Measurements from ENCODE around the gene GSDMA. TPM values are rescaled to one million over a fixed set of nuclear protein-coding genes. Genes with fewer than 3 reads are reported as not detected.

GSDMA gene
- total and polyA plus RNA-seq, 9 of the 15 experiments (the other 6 are each of a cell fraction or from before 2014, with no cell fraction given) = 0.04 to 0.13 (median 0.07) TPM; not detected in 2

DNA sequence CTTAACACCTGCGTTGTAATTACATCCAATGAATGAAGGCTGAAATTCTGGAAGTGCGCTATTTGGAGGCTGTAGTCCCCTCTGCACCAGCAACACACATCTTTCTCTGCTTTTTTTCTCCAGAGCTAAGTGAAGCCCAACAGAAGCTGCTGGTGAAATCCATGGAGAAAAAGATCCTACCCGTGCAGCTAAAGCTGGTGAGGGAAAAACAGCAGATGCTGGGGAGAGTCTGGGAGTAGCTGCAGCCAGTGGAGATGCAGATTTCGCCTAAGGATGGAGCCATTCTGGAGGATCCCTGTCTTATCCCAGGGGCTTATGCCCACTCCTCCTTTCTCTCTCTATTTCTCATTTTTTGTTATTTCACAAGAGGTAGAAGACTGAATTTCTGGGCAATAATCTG, 13.0 kb downstream of the GSDMA start:
- no peak overlapping the region for H3K4me2 ChIP-seq (ENCODE audit: insufficient read depth, low read length)
- peaks cover 10 to 27% of the 10 kb centered on the region in 2 experiments for H3K4me1 ChIP-seq (replicated peaks in 1 of 2; ENCODE audit: control insufficient read depth in 2 of 2, insufficient read depth in 2 of 2, low read length in 2 of 2)
- in situ Hi-C loops (cut with MboI) = no loop called here
- no peak overlapping the region for H2AFZ ChIP-seq (ENCODE audit: low read depth, low read length)
- no TSS peak for BruUV-seq (replicated peaks)
- WGBS (ENCODE audit: insufficient coverage, low coverage, missing lambda C conversion rate) = 37% methylated on average over 4 of the region's 4 CpGs
- ATAC-seq = no peak
- no peaks in the 10 kb centered on the region for H3K9me1 ChIP-seq (ENCODE audit: control insufficient read depth, insufficient read depth, low read length)
- POLR2A ChIA-PET = interaction anchor here (0.8 to 2.7 kb wide), 4 partner anchors 9 to 18 kb away, joined by 3 to 10 read pairs (median 6); no protein-coding TSS in a partner anchor
- DNase-seq (ENCODE audit: extremely low read depth in 1 of 4, low spot score in 3 of 4) = no peak
- no peak overlapping the region for H3K27ac ChIP-seq (ENCODE audit: extremely low read depth, low read depth, low read length)
- no peaks in the 10 kb centered on the region for H3K27me3 ChIP-seq (ENCODE audit: control insufficient read depth in 2 of 2, insufficient read depth in 2 of 2, low read length in 2 of 2)
- no peak for FAIRE-seq
- H3K9ac ChIP-seq (ENCODE audit: insufficient read depth in 1 of 2, low read depth in 2 of 2, low read length in 2 of 2) = no peak overlapping the region
- H4K20me1 ChIP-seq (replicated peaks; ENCODE audit: control insufficient read depth, insufficient read depth, low read length) = 0 out of 2 replicates have a peak, but pooled peaks cover under 1% of the 10 kb centered on the region
- no peaks in the 10 kb centered on the region for H3K9me3 ChIP-seq (replicated peaks; ENCODE audit: control insufficient read depth, insufficient read depth, low read depth, low read length)
- intact Hi-C loops (cut with micrococcal nuclease) = no loop called here
- no peak overlapping the region for H3K4me3 ChIP-seq
- CTCF ChIA-PET (ENCODE audit: low intra/inter-chr PET ratio) = interaction anchor here (0.7 kb wide), 1 partner anchor 245 kb away, joined by 5 read pairs; no protein-coding TSS in a partner anchor
- H3K79me2 ChIP-seq (ENCODE audit: control insufficient read depth, insufficient read depth, low read length) = peaks cover 2% of the 10 kb centered on the region
- no peaks in the 10 kb centered on the region; the same call in 2 of the 3 replicates for H3K36me3 ChIP-seq (ENCODE audit: control insufficient read depth, insufficient read depth, low read length)
- TF ChIP-seq SMARCB1 (IDR thresholded peaks at IDR 0.05; ENCODE audit: insufficient read length, low read depth) (no peak), ZNF561 (CRISPR knock-in tag; conservative IDR thresholded peaks at IDR 0.05) (no peak), NFE2L1 (tag; IDR thresholded peaks at IDR 0.05; ENCODE audit: borderline replicate concordance, low read depth) (no peak), HMG20A (CRISPR knock-in tag; conservative IDR thresholded peaks at IDR 0.05) (no peak), TGIF2 (CRISPR knock-in tag; IDR thresholded peaks at IDR 0.05) (no peak), FOXJ2 (tag; IDR thresholded peaks at IDR 0.05) (no peak), GATAD2B (IDR thresholded peaks at IDR 0.05; ENCODE audit: borderline replicate concordance) (no peak), ERF (CRISPR knock-in tag; IDR thresholded peaks at IDR 0.05) (no peak), ZFP1 (CRISPR knock-in tag; IDR thresholded peaks at IDR 0.05) (no peak), C11orf30 (IDR thresholded peaks at IDR 0.05; ENCODE audit: low read depth) (no peak), SLC30A9 (CRISPR knock-in tag; IDR thresholded peaks at IDR 0.05) (no peak), RFX7 (CRISPR knock-in tag; IDR thresholded peaks at IDR 0.05) (no peak)
- TF ChIP-seq, protein P1, sequence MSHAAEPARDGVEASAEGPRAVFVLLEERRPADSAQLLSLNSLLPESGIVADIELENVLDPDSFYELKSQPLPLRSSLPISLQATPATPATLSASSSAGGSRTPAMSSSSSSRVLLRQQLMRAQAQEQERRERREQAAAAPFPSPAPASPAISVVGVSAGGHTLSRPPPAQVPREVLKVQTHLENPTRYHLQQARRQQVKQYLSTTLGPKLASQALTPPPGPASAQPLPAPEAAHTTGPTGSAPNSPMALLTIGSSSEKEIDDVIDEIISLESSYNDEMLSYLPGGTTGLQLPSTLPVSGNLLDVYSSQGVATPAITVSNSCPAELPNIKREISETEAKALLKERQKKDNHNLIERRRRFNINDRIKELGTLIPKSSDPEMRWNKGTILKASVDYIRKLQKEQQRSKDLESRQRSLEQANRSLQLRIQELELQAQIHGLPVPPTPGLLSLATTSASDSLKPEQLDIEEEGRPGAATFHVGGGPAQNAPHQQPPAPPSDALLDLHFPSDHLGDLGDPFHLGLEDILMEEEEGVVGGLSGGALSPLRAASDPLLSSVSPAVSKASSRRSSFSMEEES (CRISPR knock-in tag; IDR thresholded peaks at IDR 0.05) = no peak
- TF ChIP-seq, protein P2, sequence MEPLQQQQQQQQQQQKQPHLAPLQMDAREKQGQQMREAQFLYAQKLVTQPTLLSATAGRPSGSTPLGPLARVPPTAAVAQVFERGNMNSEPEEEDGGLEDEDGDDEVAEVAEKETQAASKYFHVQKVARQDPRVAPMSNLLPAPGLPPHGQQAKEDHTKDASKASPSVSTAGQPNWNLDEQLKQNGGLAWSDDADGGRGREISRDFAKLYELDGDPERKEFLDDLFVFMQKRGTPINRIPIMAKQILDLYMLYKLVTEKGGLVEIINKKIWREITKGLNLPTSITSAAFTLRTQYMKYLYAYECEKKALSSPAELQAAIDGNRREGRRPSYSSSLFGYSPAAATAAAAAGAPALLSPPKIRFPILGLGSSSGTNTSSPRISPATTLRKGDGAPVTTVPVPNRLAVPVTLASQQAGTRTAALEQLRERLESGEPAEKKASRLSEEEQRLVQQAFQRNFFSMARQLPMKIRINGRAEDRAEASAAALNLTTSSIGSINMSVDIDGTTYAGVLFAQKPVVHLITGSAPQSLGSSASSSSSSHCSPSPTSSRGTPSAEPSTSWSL (CRISPR knock-in tag; IDR thresholded peaks at IDR 0.05; ENCODE audit: borderline replicate concordance) = no peak
- TF ChIP-seq, protein P3, sequence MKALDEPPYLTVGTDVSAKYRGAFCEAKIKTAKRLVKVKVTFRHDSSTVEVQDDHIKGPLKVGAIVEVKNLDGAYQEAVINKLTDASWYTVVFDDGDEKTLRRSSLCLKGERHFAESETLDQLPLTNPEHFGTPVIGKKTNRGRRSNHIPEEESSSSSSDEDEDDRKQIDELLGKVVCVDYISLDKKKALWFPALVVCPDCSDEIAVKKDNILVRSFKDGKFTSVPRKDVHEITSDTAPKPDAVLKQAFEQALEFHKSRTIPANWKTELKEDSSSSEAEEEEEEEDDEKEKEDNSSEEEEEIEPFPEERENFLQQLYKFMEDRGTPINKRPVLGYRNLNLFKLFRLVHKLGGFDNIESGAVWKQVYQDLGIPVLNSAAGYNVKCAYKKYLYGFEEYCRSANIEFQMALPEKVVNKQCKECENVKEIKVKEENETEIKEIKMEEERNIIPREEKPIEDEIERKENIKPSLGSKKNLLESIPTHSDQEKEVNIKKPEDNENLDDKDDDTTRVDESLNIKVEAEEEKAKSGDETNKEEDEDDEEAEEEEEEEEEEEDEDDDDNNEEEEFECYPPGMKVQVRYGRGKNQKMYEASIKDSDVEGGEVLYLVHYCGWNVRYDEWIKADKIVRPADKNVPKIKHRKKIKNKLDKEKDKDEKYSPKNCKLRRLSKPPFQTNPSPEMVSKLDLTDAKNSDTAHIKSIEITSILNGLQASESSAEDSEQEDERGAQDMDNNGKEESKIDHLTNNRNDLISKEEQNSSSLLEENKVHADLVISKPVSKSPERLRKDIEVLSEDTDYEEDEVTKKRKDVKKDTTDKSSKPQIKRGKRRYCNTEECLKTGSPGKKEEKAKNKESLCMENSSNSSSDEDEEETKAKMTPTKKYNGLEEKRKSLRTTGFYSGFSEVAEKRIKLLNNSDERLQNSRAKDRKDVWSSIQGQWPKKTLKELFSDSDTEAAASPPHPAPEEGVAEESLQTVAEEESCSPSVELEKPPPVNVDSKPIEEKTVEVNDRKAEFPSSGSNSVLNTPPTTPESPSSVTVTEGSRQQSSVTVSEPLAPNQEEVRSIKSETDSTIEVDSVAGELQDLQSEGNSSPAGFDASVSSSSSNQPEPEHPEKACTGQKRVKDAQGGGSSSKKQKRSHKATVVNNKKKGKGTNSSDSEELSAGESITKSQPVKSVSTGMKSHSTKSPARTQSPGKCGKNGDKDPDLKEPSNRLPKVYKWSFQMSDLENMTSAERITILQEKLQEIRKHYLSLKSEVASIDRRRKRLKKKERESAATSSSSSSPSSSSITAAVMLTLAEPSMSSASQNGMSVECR (CRISPR knock-in tag; IDR thresholded peaks at IDR 0.05) = no peak

All from K562 (cell line).